GM21825 (cell line): ENCODE data around the gene ARHGAP23.
"Not testable (repeated sequence)": the region's sequence is repeated elsewhere in the genome, so short reads cannot be mapped to it uniquely, and the experiment has no call there.

Experiments
- ATAC-seq: cut with Tn5 transposase; IDR thresholded peaks from one replicate; pipeline ENCODE4 v1.9.1; 2021; ENCODE audit warnings: mild to moderate bottlenecking, moderate library complexity; ENCODE audit not compliant: unreplicated experiment

Gene ARHGAP23

DNA sequence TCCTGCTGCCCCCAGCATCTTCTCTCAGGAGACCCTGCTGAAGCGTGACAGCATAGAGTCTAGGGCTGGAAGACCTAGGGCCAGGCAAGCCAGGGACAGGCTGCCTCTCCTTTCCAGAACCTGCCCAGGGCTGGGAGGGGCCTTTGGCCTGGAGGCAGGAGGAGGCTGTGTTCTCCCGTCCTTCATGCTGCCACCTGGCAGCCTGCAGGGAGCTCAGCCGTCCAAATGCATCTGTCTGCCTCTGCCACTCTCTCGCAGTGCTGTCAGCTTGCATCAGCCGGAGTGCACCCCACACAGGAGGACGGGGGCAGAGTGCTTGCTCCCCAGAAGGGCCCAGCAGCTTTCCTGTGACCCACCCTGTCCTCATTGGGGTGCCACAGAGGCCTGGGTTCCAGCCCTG is 31.3 kb downstream of the ARHGAP23 start:
- no peak for ATAC-seq

DNA sequence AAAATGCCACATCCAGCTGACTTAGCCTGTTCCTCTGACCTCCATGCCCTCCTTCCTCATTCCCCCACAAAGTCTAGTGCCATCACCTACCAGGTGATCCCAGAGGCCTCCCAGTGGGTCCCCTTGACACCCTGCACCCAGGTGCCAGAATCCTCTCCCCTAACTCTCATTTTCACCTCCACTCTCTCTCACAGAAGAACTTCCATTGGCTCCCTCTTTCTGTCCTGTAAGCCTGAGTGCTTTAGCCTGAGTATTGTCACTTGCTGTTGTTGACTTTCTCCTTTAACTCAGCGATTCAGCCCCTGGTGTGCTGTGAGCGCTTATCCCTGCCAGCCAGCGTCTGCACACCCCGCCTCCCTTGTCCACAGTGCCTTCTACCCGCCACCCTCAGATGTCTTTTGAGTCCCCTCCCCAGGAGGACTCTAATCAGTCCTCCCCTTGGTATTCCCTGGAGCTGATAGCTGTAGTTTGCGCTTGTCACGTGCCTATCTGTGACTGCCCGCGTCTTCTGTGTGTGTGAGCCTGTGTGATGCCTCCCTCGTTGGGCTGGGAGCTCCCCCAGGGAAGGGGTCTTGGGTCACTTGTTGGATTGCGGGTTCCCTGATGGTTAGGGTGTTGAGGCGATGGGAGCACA is 31.9 kb downstream of the ARHGAP23 start:
- no peak for ATAC-seq

DNA sequence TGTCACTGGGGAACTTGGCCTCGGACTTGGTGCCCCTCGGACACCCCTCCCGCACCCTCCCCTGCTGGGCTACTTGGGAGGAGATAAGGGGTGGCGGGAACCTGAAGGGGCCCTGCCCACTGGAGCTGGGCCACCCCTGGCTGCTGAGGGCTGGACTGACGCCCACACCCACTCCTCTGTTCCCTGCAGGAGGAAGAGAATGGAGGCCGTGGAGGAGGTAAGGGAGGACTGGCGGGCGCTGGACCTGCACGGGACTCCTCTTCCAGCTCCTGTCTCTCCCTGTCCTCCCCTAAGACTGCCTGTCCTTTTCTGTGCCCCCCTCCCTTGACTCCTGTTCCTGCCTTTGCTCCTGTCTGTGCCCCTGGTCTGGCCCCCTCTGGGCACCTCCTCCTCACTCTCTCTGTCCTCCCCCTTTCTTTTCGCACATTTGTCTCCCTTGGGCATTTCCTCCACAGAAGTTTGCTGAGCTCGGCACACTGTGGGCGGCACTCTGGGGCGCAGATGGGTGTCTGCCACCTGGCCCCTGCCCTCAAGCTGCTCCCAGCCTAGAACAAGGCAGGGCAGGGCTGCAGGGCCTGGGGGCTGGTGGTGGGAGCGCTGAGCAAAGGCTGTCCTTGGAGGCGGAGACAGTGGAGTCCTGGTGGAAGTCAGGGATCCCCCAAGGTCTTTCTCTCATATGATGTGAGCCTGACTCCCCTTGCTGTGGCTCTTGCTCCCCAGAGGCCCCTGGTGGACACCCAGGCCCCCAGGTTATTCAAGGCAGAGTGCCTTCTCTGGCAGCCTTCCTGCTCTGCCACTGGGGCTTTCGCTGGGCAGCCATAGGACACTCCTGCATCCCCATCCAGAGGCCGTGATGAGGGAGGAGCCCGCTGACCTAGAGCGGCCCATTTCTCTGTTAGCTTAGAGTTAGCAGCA is 32.7 kb downstream of the ARHGAP23 start:
- no peak for ATAC-seq

DNA sequence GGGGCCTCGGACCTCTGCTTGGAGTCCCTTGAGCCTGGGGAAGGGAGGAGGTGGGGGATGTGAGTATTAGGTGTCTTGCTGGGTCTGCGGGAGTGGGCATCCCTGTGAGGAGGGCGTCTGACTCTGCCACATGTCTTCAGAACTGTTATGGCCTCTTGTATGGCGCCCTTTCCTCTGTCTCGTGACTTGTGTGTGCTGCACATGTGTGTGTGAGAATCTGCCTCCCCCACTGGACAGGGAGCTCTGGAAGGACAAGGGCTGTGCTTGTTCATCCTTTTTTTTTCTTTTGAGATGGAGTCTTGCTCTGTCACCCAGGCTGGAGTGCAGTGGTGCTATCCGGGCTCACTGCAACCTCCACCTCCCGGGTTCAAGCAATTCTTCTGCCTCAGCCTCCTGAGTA is 33.4 kb downstream of the ARHGAP23 start:
- no peak for ATAC-seq

DNA sequence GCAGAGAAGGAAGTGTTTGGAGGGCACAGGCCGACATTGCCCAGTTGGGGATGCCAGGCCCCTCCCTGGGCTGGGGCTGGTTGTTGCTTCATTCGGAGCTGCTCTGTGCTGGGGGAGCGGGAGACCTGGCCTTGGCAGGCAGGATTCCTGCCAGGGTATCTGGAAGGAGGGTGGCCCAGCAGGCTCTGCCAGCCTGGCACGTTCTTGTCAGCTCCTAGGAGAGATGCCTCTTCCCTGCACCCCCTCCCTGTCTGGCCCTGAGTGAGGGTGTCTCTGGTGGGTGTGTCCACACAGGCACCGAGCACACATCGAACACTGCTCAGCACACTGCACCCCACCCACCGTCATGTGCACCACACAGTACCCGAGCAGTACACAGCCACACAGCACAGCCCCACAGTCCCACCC is 35.2 kb downstream of the ARHGAP23 start:
- ATAC-seq: no peak

DNA sequence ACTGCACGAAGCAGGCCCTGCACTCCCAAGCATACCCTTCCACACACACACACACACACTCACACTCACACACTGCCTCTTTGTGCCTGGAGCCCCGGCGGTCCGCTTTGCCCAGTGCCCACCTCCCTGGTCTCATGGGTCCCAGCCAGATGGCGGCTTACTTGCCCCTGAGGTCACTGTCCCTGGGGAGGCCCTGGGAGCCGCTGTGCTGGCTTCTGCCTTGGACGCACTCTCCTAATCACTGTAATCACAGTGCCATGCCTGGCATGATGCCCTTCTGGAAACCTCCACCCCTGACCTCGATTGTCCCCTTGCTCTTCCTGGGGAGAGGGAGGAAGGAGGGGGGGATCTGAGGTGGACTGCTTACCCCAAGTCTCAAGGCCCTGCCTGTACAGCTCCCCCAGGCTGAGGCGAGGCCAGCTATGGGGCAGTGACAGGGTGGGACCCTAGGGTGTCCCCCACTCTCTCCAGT is 36.0 kb downstream of the ARHGAP23 start:
- ATAC-seq: no peak

DNA sequence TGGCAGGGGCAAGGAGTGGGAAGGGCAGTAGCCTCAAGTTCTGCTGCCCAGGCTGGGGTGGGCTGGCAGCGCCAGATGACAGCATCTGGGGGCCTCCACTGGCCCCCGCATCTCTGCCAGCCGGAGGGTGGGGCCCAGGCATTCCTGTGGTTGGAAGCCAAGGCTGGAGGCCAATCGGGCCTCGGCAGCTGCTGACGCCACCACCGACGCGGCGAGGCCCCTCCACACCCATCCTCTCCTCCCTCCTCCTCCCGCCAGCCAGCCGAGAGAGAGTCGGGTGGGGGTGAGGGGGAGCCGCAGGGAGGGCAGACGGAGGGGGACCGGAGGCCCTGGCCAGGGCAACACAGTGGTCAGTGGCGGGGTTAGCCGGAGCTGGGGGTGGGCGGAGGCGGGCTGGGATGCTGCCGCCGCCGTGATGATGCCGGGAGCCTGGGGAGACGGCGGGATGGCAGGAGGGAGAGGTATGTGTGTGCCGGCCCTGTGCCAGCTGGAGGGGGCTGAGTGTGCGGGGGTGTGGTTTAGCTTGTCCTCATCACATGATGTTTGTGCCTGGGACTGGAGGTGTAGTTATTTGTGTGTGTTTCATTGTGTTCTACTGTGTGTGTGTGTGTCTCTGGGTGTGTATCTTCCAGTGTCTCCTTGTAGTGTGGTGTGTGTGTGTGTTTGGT is 36.6 kb downstream of the ARHGAP23 start:
- no peak for ATAC-seq

DNA sequence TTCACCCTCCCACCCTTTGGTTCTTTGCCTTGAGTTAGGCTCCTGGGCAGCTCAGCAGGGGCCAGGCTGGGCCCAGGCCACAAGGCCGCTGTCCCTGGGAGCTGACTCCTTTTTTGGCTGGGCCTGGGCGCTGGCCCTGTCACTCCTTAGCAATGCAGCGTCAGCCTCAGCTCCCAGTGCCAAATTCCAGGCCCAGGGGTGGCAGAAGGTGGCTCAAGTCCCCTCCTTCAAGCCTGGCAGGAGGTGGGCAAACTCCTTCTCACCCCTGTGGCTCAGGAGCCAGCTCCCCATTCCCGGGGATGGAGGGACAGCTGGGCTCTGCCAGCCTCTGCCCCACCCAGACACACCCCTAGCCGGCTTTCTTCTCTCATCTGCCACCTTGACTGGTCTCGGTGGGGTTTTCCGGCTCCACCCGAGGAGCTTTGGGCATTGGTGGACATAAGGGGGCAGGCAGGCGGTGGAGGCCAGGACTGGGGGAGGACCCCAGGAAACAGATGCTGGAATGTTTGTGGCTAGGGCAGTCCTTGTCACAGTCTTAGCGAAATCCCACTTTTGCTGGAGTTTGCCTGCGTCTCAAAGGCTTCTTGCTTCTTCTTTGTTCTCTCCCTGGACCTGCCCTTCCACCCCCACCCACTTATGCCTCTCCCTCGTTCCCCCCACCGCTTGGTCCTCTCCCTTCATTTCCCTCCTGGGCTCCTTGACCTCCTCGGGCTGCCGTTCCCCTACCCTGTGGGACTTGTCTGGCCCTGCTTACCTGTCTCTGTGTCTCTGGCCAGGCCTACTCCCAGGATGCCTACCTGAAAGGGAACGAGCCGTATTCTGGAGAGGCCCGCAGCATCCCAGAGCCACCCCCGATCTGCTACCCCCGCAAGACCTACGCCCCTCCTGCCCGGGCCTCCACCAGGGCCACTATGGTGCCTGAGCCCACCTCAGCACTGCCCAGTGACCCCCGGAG is 37.4 kb downstream of the ARHGAP23 start:
- ATAC-seq: no peak

DNA sequence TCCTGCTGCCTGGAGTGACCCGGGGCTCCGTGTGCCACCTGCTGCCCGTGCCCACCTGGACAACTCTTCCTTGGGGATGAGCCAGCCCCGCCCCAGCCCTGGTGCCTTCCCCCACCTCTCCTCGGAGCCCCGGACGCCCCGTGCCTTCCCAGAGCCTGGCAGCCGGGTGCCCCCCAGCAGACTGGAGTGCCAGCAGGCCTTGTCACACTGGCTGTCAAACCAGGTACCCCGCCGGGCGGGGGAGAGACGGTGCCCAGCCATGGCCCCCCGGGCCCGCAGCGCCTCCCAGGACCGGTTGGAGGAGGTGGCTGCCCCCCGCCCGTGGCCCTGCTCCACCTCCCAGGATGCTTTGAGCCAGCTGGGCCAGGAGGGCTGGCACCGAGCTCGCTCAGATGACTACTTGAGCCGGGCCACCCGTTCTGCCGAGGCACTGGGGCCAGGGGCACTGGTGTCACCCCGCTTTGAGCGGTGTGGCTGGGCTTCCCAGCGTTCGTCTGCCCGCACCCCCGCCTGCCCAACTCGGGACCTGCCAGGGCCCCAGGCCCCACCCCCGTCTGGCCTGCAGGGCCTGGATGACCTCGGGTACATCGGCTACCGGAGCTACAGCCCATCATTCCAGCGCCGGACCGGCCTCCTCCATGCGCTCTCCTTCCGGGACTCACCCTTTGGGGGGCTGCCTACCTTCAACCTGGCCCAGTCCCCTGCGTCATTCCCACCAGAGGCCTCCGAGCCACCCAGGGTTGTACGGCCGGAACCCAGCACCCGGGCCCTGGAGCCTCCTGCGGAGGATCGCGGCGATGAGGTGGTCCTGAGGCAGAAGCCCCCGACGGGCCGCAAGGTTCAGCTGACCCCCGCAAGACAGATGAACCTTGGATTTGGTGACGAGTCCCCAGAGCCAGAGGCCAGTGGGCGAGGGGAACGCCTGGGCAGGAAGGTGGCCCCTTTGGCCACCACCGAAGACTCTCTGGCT is 38.4 kb downstream of the ARHGAP23 start:
- ATAC-seq: no peak

DNA sequence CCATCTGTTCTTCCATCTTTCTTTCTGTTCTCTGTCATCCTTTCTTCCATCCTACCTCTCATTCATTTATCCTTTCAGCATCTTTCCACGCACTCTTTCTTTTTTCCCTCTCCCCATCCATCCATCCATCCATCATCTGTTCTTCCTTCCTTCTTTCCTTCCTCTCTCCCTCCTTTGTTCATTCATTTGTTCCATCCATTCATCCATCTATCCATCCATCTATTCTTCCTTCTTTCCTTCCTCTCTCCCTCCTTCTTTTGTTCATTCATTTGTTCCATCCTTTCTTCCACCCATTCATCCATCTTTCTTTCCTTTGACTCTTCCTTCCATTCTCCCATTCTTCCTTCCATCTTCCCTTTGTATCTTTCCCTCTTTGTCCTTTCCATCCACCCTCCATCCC is 39.2 kb downstream of the ARHGAP23 start:
- ATAC-seq: no peak

DNA sequence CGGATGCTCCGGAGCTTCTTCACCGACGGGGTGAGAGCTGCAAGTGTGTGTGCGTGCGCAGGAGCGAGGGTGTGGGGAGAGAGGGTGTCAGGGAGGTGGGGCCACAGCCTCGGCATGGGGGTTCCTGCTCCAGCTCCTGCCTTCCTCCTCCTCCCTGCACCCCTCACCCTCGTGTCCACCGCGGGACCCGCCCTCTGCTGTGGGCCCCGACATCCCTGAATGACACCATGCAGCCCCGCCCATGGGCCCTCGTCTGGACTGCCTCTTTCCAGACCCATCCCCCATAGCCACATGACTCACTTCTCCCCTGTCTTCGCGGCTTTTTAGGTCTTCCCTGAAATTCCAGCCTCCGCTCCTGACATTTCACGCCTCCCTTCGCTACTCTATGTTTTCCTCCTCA is 41.6 kb downstream of the ARHGAP23 start:
- ATAC-seq: no peak

DNA sequence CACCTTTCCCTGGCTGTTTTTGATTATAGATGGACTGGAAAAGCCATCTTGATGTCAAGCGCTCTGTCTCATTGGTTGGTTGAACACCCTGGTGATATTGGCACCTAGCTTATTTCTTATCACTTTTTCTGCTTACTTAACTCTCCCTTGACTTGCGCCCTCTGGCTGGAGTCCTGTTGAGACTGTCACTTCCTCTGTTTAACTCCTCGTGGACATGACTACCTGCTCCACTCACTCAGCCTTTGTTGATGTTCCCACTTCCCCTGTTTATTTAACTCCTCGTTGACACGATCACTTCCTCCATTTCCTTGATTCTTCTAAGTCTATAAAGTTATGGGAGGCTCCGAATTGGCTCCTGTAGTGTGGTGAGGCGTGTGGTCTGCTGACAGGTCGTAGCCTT is 43.0 kb downstream of the ARHGAP23 start:
- ATAC-seq: not testable (repeated sequence)

DNA sequence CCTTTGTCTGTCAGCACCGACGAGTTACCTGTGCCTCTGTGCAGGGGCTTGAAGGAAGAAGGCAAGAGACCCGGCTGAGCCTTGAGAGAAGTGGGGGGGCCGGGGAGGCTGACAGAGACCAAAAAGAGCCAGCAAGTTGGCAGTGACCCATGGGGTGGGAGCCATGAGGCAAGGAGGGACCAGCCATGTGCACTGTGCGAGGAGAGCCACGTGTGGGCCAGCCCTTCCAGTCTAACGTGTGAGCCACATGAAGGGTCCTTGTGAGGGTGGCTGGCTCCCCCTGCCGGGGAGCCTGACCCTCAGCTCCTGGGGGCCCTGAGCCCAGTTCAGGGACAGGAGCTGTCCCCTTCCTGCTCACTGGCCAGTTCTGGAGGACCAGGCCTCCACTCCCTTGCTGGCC is 46.4 kb downstream of the ARHGAP23 start:
- ATAC-seq: not testable (repeated sequence)

DNA sequence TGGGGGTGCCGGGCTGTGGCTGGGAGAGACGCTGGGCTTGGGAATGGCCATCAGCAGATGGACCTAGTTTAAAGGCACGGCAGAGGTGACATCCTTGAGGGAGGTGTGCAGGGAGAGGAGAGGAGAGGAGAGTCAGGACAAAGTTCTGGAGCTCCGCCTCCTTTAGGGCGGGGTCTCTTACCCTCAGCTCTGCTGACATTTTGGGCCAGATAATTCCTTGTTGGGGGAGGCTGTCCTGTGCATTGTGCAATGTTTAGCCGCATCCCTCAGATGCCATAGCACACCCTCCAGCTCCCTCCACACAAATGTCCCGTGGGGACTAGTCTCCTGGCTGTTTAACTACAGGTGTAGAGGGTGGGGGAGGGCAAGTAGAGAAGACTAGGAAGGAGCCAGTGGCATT is 48.3 kb downstream of the ARHGAP23 start:
- ATAC-seq: no peak

DNA sequence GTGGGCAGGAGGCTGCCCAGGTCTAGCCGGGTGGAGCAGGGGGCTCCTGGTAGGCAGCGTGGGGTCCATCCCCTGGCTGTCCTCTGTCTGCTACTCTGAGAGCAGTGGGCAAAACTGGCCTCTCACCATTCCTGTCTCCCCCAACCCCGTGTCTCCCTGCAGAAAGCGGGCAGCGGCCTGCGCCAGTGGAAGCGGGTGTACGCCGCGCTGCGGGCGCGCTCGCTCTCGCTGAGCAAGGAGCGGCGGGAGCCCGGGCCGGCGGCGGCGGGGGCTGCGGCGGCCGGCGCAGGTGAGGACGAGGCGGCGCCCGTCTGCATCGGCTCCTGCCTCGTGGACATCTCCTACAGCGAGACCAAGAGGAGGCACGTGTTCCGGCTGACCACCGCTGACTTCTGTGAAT is 49.2 kb downstream of the ARHGAP23 start:
- ATAC-seq: not testable (repeated sequence)

DNA sequence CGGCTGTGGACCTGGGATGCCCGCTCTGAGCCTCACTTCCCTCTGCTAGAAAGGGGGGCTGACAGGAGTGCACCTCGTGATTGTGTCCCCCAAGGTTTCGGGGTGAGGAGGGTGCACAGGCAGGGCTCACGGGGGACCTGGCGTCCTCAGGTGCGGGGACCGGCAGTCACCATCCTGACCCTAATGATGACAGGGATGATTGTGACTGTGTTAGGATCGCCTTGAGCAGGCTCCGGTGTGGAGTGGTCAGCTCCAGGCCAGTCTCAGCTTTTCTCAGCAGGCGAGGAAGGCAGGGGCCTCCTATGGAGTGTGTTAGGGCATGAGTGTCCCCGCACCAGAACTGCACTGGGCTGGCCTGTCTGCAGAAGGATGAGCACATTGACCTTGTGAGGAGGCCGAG is 49.7 kb downstream of the ARHGAP23 start:
- ATAC-seq: not testable (repeated sequence)

DNA sequence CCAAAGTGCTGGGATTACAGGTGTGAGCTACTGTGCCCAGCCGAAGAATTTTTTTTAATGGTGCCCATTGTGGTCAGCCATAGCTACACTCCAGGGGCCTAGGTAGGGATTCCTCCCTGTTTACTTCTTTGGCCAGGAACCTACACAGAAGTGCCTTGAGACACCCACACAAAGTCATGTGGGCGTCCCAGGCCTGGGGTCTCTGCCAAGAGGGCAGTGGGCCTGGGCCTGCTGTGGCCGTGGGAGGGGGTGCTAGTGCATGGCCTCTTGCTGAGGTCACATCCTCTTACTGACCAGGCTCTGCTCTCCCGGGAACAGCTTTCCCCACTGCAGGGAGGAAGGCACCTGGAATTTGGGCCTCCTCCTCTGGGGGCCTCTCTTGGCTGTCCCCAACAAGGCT is 50.4 kb downstream of the ARHGAP23 start:
- not testable (repeated sequence) for ATAC-seq

DNA sequence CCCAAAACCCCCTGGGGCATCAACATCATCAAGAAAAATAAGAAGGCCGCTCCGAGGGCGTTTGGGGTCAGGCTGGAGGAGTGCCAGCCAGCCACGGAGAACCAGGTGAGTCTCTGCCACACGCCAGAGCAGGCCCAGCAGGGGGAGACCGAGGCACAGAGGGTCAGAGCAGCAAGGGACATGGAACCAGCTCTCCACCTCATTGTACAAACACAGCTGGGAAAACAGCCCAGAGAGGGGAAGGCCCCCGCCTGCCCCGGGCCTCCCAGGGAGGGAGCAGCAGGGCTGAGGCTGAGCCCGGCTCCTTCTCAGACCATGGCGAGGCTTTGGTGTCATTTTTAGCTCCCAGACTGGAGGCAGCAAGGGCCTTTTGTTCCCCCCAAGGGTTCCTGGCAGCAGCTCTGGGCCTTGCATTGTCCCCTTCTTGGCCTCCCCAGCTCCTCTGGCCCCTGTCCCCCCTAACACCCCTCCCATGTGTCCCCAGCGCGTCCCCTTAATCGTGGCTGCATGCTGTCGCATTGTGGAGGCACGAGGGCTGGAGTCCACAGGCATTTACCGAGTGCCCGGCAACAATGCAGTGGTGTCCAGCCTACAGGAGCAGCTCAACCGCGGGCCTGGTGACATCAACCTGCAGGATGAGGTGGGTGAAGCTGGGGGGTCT is 53.9 kb downstream of the ARHGAP23 start:
- ATAC-seq: not testable (repeated sequence)

DNA sequence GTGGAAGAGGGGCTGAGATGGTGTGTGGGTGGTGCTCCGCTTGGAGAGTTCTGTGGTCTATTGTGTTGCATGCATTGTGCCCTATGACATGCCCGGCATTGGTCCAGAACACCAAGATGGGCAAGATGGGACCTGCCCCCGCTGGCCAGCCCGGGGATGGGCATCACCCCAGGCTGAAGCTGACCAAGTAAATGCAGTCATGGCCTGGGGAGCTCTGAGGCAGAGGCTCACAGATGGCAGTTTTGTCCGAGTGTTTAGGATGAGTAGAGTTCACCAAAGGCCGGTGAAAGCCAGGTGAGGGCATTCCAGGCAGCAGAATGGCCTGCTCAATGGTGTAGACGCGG is 54.4 kb downstream of the ARHGAP23 start:
- ATAC-seq: not testable (repeated sequence)
